GM18861 (cell line): Measurements from ENCODE around the gene CATSPERD.
"Not testable (repeated sequence)": the region's sequence is repeated elsewhere in the genome, so short reads cannot be mapped to it uniquely, and the experiment has no call there.

ENCODE experiments used
- ATAC-seq: cut with Tn5 transposase; IDR thresholded peaks from one replicate; pipeline ENCODE4 v1.9.1; 2021; ENCODE audit not compliant: unreplicated experiment

Gene CATSPERD

DNA sequence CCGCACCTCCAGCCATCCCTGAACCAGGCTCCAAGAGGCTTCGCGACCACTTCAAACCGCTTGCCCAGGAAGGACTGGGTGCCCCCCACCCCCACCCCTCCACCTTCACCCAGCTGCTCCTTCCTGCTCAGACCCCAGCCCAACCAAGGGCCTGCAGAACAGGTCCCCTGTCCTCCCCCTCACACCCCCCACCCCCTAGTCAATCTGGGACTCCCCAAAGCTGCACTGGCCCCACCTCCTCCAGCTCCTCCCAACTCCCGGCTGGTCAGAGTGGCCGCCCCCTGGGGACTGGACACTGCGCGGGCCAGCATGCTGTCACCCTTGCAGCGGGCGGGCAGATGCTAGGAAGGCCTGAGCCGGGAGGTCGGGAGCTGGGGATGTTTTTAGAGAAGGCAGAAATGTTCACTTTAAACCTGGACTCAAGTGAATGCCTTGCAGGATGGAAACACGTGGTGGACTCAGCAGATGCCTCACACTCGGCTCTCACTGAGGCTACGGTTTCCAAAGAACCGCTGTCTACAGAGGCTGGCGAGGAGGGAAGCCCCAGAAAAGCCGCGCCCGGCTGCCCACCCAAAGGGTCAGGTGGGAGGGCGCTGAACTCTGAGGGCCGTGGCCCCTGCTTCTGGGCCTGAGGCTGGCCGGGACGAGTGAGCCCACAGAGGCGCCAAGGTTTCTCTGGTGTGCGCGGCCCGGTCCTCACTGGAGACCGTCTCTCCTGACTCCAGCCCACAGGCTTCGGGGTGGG, 22.4 kb upstream of the CATSPERD start:
- no peak for ATAC-seq

- no peak for ATAC-seq
These were observed 21.6 kb upstream of the CATSPERD start for GRCh38 chr19:5698635-5699422.

- no peak for ATAC-seq
These were observed 19.9 kb upstream of the CATSPERD start for GRCh38 chr19:5700455-5701092.

DNA sequence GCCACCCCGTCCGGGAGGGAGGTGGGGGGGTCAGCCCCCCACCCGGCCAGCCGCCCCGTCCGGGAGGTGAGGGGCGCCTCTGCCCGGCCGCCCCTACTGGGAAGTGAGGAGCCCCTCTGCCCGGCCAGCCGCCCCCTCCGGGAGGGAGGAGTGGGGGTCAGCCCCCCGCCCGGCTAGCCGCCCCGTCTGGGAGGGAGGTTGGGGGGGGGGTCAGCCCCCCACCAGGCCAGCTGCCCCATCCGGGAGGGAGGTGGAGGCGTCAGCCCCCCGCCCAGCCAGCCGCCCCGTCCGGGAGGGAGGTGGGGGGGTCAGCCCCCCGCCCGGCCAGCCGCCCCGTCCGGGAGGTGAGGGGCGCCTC, 18.4 kb upstream of the CATSPERD start:
- not testable (repeated sequence) for ATAC-seq

- no peak for ATAC-seq
These were observed 16.3 kb upstream of the CATSPERD start for GRCh38 chr19:5703819-5704818.

DNA sequence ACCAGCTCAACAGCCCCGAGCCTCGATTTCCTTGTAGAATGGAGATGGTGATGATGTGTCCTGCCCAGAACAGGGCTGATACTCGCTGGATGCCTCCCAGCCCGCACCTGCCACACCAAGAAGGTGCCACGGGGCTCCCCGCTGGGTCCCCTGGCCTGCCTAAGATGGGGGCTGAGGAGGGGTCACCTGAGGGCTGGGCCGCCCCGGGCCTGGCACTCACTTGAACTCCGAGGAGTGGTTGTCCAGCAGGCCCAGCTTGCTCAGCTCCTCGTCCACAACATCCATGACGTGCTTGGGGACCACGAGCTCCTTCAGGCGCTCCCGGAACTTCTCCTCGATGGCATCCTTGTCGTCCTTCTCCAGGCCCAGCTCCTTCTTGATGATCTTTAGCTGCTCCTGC, 14.9 kb upstream of the CATSPERD start:
- no peak for ATAC-seq

DNA sequence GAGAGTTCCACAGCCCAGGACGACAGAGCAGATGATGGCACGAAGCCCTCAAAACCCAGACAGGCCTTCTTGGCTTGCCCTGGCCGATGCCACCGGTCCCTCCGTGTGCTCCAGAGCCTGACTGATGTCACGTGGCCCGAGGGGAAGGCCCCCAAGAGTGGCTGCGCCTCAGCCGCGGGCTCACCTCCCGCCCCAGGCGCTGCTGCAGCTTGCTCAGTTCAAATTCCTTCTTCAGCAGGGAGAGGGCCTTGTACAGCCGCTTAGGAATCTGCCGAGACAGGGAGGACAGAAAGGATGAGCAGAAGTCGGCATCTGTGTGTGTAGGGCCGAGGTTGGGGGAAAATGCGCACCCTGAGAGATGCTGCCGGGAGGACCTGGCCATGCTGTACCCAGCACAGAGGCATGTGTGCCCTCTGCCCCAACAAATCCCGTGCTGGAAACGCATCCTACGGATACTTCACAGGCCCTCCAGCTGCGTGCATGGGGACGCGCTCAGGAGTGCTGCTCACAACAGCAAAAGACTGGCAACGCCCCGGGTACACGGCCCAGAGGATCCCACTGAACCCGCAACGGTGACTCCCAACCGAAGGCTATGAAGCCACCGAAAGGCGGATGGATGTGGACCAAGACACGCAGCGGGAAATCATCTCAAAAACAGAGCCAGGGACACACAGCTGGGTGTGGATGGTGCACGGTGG, 13.4 kb upstream of the CATSPERD start:
- ATAC-seq = no peak

DNA sequence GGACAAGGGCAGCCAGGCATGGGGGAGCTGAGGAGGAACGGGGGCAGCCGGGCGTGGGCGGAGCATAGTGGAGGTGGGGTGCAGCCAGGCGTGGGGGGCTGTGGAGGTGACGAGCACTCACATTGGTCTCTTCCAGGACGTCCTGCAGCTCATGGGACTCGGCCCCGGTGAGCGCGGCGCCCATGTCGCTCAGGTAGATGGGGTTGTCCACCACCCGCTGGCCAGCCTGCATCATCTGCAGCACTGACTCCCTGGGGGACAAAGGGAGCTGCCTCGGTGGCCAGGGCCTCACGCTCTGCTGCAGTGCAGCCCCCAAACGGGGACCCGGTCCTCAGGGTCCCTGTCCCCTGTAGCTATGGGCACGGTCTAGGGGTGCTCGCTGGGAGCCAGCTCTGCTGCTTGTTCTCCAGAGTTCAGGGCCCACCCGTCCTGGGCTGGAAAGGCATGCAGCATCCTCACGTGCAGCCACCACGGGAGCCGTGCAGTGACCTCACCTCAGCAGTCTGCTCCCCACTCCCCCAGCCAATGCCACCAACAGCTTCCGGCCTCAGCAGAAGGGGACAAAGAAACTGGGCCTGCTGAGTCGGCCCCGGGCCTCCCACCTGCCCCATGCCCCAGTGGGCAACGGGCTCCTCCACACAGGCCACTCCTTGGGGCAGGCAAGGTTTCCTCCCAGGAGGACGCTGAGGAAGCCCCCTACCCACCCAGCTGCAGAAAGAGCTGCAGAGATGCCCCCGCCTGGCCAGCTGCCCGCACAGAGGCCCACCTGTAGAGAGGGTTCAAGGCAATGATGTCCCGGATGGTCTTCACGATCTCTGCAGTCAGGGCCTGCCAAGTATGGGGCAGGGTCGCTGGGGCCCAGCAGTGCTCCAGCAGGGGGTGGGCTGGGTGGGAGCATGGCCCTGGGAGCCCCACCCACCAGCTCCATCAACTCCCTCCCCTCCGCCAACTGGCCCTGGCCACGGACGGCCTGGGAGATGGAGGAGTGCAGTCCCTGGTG, 12.6 kb upstream of the CATSPERD start:
- no peak for ATAC-seq

DNA sequence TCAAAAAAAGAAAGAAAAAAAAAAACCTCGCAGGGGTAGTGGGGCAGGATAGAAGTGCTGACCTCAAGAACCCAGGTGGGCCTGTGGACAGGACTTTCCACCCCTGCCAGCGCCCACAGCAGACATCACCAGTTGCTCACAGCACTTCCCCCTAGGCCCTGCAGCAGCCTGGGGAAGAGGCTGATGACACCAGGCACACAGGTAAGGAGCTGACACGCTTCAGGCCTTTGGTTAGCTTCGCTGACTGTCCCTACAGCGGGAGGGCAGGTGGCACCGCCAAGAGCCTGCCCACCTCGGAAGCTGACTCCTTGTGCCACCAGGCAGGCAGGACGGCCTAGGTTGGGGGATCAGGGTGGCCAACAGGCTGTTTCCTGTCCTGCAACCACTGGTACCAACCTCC, 9.4 kb upstream of the CATSPERD start:
- ATAC-seq = no peak

GRCh38 chr19:5711713-5712161, 8.7 kb upstream of the CATSPERD start:
- ATAC-seq = no peak

DNA sequence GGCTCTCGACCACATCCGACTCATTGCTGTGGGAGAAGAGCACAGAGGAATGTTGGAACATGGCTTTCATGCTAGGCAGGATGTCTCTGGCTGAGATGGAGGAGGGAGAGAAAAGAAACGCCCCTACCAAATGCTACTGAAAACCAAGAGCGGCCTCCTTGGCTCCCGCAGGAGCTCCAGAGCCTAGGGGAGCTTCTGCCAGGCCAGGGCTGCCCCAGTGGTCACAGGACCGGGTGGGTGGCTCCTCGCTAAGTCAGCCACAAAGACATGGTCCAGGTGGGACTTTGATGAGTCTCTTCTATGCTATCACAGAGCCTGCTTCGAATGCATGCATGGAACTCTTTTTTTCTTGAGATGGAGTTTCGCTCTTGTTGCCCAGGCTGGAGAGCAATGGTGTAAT, 7.2 kb upstream of the CATSPERD start:
- ATAC-seq = no peak

DNA sequence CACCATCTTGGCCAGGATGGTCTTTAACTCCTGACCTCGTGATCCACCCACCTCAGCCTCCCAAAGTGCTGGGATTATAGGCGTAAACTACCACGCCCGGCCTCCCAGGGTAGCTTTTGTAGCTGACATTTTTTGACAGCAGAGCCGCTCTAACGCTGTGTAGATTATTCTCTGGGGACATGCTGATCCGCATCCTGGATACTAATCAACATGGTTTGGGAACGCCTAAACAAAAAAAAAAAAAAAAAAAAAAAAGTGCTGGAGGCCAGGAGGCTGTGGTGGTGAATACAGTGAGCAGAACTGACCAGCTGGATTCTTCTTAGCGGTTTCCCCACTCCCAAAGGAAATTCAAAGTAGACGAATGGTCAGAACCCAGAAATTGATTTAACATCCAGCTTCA, 5.6 kb upstream of the CATSPERD start:
- no peak for ATAC-seq

DNA sequence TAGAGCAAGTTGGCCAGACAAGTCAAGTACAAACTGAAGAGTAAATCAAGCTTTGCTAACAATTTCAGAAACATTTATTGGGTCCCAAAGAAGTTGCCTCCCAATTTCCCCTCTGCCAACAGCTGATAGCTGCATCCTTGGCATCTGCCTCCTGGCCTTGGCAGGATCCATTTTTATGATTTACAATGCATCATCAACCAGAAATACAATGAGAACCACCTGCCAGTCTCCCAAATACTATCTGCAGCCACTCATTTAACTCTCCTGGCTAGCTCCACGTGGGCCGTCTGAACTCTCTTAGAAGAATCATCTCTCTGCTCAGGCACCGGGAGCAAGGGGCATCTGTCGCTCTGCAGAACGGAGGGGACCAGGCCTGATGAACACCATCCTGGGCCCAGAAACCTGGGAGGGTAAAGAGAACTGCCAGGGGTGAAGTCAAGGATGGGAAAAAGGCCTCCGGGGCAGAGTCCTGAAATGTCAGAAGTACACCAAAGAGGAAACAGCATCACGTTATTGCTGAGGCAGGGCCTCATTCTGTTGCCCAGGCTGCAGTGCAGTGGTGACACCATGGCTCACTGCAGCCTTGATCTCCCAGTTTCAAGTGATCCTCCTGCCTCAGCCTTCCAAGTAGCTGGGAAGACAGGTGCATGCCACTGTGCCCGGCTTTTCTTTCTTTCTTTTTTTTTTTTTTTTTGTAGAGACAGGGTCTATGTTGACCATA, 3.1 kb upstream of the CATSPERD start:
- no peak for ATAC-seq

DNA sequence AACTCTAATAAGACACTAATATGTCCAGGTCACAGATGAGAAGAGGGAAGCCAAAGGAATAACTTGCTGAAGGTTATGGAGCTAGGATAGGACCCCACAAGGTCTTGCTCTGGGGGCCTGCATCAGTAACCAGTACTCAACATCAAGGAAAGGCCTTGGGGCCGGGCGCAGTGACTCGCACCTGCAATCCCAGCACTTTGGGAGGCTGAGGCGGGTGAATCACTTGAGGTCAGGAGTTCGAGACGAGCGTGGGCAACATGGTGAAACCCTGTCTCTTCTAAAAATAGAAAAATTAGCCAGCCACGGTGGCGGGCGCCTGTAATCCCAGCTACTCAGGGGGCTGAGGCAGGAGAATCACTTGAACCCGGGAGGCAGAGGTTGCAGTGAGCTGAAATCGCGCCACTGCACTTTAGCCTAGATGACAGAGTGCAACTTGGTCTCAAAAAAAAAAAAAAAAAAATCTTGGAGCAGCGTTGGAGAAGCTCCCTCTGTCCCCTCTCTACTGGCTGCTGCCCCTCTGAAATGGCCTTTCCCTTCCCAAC, 2.3 kb upstream of the CATSPERD start:
- no peak for ATAC-seq

- no peak for ATAC-seq
These were observed 1.7 kb upstream of the CATSPERD start for GRCh38 chr19:5718579-5719273.

DNA sequence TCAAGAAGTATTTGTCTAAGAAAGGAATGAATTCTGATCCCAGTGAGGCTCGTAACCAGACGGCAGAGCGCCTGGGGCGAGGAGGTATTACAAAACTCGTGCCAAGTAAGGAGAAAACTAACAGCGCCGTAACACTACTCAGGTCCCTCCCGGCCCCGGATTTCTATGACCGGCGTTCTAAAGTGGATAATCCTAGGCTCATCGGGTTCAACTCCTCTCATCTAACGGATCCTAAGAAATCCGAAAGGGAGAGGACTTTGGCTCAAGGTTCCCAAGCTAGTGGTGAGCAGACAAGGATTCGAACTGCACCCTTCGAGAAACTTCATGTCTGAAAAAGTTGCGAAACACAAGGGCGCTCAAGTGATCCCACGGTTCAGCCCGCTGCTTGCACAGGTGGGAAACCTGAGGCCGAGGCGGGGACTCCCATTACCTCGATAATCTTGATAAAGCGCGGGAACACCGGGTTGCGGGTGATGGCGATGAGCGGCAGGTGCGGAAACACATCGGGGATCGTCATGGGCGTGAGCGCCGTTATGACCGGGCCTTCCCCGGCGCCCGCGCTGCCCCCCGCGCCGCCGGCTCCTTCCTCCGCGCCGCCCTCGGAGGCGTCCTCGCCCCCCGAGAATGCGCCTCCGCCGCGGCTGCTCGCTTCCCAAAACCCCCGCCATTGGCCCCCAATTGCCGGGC, 1.0 kb upstream of the CATSPERD start:
- no peak for ATAC-seq
